Endothelial cell of umbilical vein (primary cell): ENCODE data around the gene SHROOM2. TPM values are rescaled to one million over a fixed set of nuclear protein-coding genes. Genes with fewer than 3 reads are reported as not detected.

Experiments
- BruUV-seq: library from RNA; stranded (reverse); fragments of 400-500 nt; replicated peaks from 2 replicates; lab custom pipeline; 2021; lab: Mats Ljungman, UMichigan
- CTCF ChIA-PET: fragments of 300-600, 350-600 bp; sonication (Branson Sonifier 250); formaldehyde crosslinking; loops from one replicate; lab custom pipeline; 2021; ENCODE audit warnings: antibody characterized with exemption, inconsistent platforms; lab: Charles Lee
- POLR2A ChIA-PET: fragments of 300-600, 350-600 bp; sonication (Branson Sonifier 250); formaldehyde crosslinking; loops from one replicate; lab custom pipeline; 2021; ENCODE audit warnings: antibody characterized with exemption, inconsistent platforms; lab: Charles Lee
- DNase-seq: peaks from one replicate; pipeline ENCODE4 v3.0.0-alpha.2; 2011; ENCODE audit warnings: low read depth, low spot score
- FAIRE-seq: peaks from 2 replicates; lab custom pipeline; 2011; peaks lifted over from hg19 to GRCh38; lab: Jason Lieb, UNC
- H2AFZ ChIP-seq: 2 replicates; pipeline ENCODE4 v1.6.0; 2012; ENCODE audit warnings: low read depth, low read length, control low read depth, inconsistent platforms
- H3K27ac ChIP-seq: 2 replicates; pipeline ENCODE4 v1.5.1; 2011; ENCODE audit warnings: low read depth, mild to moderate bottlenecking, control low read depth, low read length, moderate library complexity; ENCODE audit not compliant: insufficient read depth
- H3K27me3 ChIP-seq, 2 experiments: 2 replicates each; pipeline versions ENCODE4 v1.6.0 to v1.6.1; 2011; ENCODE audit warnings: low read length in 2 of 2, mixed read lengths in 1 of 2; ENCODE audit not compliant: control insufficient read depth in 2 of 2, insufficient read depth in 2 of 2
- H3K36me3 ChIP-seq, 2 experiments: 2 replicates in 1 of 2; 3 replicates in 1 of 2; pipeline ENCODE4 v1.5.1; 2011; ENCODE audit warnings: low read length in 2 of 2, mild to moderate bottlenecking in 1 of 2, moderate library complexity in 1 of 2; ENCODE audit not compliant: control insufficient read depth in 2 of 2, insufficient read depth in 2 of 2; ENCODE audit errors: extremely low read depth in 1 of 2
- H3K4me1 ChIP-seq: 3 replicates; pipeline ENCODE4 v1.5.1; 2011; ENCODE audit warnings: mild to moderate bottlenecking, low read length; ENCODE audit not compliant: control insufficient read depth, insufficient read depth; ENCODE audit errors: extremely low read depth
- H3K4me2 ChIP-seq: 2 replicates; pipeline ENCODE4 v1.6.1; 2011; ENCODE audit warnings: low read length, control low read depth, mixed read lengths; ENCODE audit not compliant: insufficient read depth
- H3K4me3 ChIP-seq, 3 experiments: fragments of 200-600 bp in 1 of 3; sonication (generic), shearing (Covaris generic) in 1 of 3; replicated peaks in 1 of 3; 2 replicates each; pipeline ENCODE4 v1.5.1; 2011 to 2016; ENCODE audit warnings: control low read depth in 3 of 3, low read length in 3 of 3, mild to moderate bottlenecking in 2 of 3, inconsistent platforms in 1 of 3, low read depth in 1 of 3, moderate library complexity in 1 of 3; ENCODE audit not compliant: insufficient read depth in 1 of 3
- H3K79me2 ChIP-seq: 2 replicates; pipeline ENCODE4 v1.6.0; 2012; ENCODE audit warnings: low read length, inconsistent platforms; ENCODE audit not compliant: control insufficient read depth, insufficient read depth
- H3K9ac ChIP-seq: replicated peaks from 2 replicates; pipeline ENCODE3; 2011; ENCODE audit warnings: low read length, control low read depth; ENCODE audit not compliant: insufficient read depth; ENCODE audit errors: extremely low read depth
- H3K9me1 ChIP-seq: replicated peaks from 3 replicates; pipeline ENCODE4 v1.6.0; 2011; ENCODE audit warnings: mild to moderate bottlenecking, low read length; ENCODE audit not compliant: control insufficient read depth, insufficient read depth; ENCODE audit errors: extremely low read depth
- H3K9me3 ChIP-seq: replicated peaks from 2 replicates; pipeline ENCODE4 v1.5.1; 2012; ENCODE audit warnings: low read length, inconsistent platforms; ENCODE audit not compliant: control insufficient read depth, insufficient read depth
- H4K20me1 ChIP-seq: replicated peaks from 2 replicates; pipeline ENCODE3; 2011; ENCODE audit warnings: mild to moderate bottlenecking, low read length; ENCODE audit not compliant: control insufficient read depth, insufficient read depth; ENCODE audit errors: extremely low read depth
- CTCF ChIP-seq, 2 donors: IDR thresholded peaks; 1 replicate in 1 of 2; 2 replicates in 1 of 2; pipeline ENCODE4 v1.5.1; 2011; ENCODE audit warnings: low read length in 2 of 2, mild to moderate bottlenecking in 2 of 2, moderate library complexity in 2 of 2, control low read depth in 1 of 2, inconsistent platforms in 1 of 2, low read depth in 1 of 2; ENCODE audit not compliant: insufficient read depth in 1 of 2; ENCODE audit errors: extremely low read depth in 1 of 2
- EZH2 ChIP-seq: IDR thresholded peaks from 2 replicates; pipeline ENCODE4 v1.6.1; 2012; ENCODE audit warnings: borderline replicate concordance, low read depth, mild to moderate bottlenecking, moderate library complexity, low read length, inconsistent platforms; ENCODE audit not compliant: severe bottlenecking
- FOS ChIP-seq: IDR thresholded peaks from 2 replicates; pipeline ENCODE4 v1.6.1; 2011; ENCODE audit warnings: mild to moderate bottlenecking, low read length, moderate library complexity, borderline replicate concordance; ENCODE audit not compliant: insufficient read depth
- GATA2 ChIP-seq: IDR thresholded peaks from 2 replicates; pipeline ENCODE4 v1.7.0; 2011; ENCODE audit warnings: low read depth, mild to moderate bottlenecking, moderate library complexity, mixed read lengths, low read length; ENCODE audit not compliant: insufficient read length, insufficient read depth
- JUN ChIP-seq: IDR thresholded peaks from 2 replicates; pipeline ENCODE4 v1.6.1; 2011; ENCODE audit warnings: borderline replicate concordance, low read depth; ENCODE audit not compliant: insufficient read length, insufficient read depth
- MAX ChIP-seq: IDR thresholded peaks from 2 replicates; pipeline ENCODE4 v1.6.1; 2011; ENCODE audit not compliant: insufficient read depth, insufficient read length
- MYC ChIP-seq: IDR thresholded peaks from one replicate; pipeline ENCODE4 v1.6.1; 2011; ENCODE audit warnings: mild to moderate bottlenecking, low read depth, low read length
- POLR2A ChIP-seq: IDR thresholded peaks from 2 replicates; pipeline ENCODE4 v1.6.1; 2012; ENCODE audit warnings: low read depth, mild to moderate bottlenecking, control low read depth, low read length
- POLR2AphosphoS5 ChIP-seq: IDR thresholded peaks from 2 replicates; pipeline ENCODE4 v1.6.1; 2012; ENCODE audit warnings: low read depth, mild to moderate bottlenecking, control low read depth, low read length, moderate library complexity; ENCODE audit not compliant: insufficient read depth
- dilution Hi-C: fragments of 300-500 bp; cut with MboI; formaldehyde crosslinking; loops from one replicate; pipeline ENCODE4 v1.15.0; 2019; ENCODE audit warnings: low sequenced_read_pairs; ENCODE audit not compliant: extremely low pct_ligation_motif_present
- intact Hi-C: fragments of 100-400 bp; cut with micrococcal nuclease; formaldehyde crosslinking; loops from one replicate; pipeline ENCODE4 v1.10.0; 2022
- polyA plus RNA-seq, 4 experiments: library from polyadenylated mRNA; depleted of rRNA in 3 of 4; stranded (reverse) in 3 of 4; unstranded in 1 of 4; fragments of >200 nt; gene quantifications; 2 replicates each; pipeline versions ENCODE4 v1.2.1 to v1.2.3, GENCODE V29; 2011 to 2012; ENCODE audit warnings: missing spikeins in 1 of 4
- total RNA-seq: library from RNA; stranded (reverse); gene quantifications from 2 replicates; pipeline ENCODE4 v1.2.3, GENCODE V29; 2021

The SHROOM2 gene
- total and polyA plus RNA-seq, 2 donors (not counting 3 experiments of a cell fraction or from before 2014, with no cell fraction given): 3.7 to 11.8 TPM

- DNase-seq: peak; percentile 49
- CTCF ChIA-PET: interaction anchor here (0.8 to 3.2 kb wide), 2 partner anchors 96 kb away, joined by 3 to 9 read pairs; no protein-coding TSS in a partner anchor
- Histone ChIP-seq H2AFZ (no peak overlapping the region), H3K36me3 (no peaks in the 10 kb centered on the region), H3K79me2 (peaks cover 22% of the 10 kb centered on the region), H3K4me2 (peak overlapping the region; percentile 93), H3K4me3 (peak overlapping the region; percentile 8 to 83 (median 73)), H3K27me3 (no peaks in the 10 kb centered on the region), H3K27ac (peak overlapping the region; percentile 35), H3K9me1 (no peaks in the 10 kb centered on the region), H3K9me3 (no peaks in the 10 kb centered on the region), H3K4me1 (peaks cover 9% of the 10 kb centered on the region), H3K9ac (peak overlapping the region; percentile 78), H4K20me1 (no peaks in the 10 kb centered on the region)
- no peak for FAIRE-seq
- TSS peak; percentile 33 for BruUV-seq
- TF ChIP-seq CTCF (IDR thresholded peaks at IDR 0.05; ENCODE audit: extremely low read depth in 1 of 2, insufficient read depth in 1 of 2, low read depth in 1 of 2, low read length in 2 of 2): no peak
- TF ChIP-seq FOS: no peak
- TF ChIP-seq POLR2AphosphoS5: no peak
- TF ChIP-seq GATA2: no peak
- no peak for TF ChIP-seq EZH2
- TF ChIP-seq MAX: no peak
- no peak for TF ChIP-seq POLR2A
- no peak for TF ChIP-seq JUN
- TF ChIP-seq MYC: no peak
- intact Hi-C loops (loop anchor here (1.0 to 5.0 kb wide), 4 partner anchors 16 to 85 kb away; no protein-coding TSS in a partner anchor), dilution Hi-C loops (no loop called here)
- POLR2A ChIA-PET: interaction anchor here (0.6 kb wide), 1 partner anchor 203 kb away, joined by 4 read pairs; no protein-coding TSS in a partner anchor
Measured at GRCh38 chrX:9786798-9787635, 788 bp downstream of the SHROOM2 start.
